ENCODE data around the gene ISG20. TPM values are rescaled to one million over a fixed set of nuclear protein-coding genes. Genes with fewer than 3 reads are reported as not detected.

Gene ISG20
- total RNA-seq, 4 donors from 2014 or later = 4.3 to 26.7 (median 11.8) TPM

DNA sequence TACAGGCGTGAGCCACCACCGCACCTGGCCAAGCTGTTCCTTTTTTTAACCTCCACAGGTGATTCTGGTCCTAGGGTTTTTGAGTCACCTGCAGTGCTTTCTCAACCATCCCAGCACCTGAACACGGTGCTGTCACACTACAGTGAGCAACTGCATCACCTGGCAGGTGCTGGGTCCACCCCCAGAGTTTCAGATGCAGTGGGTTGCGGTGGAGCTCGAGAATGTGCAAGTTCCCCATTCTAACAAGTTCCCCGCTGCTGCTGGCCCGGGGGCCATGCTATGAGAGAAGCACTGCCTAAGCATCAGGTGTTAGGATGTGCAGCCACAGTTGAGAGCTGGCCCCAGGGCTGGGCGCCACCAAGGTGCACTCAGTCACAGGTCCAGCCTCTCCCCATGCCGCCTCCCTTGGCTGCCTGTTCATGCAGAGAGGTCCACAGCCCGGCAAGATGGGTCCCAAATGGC, 18.0 kb downstream of the ISG20 start:
- 68 to 79% methylated on average over 9 to 10 of the region's 10 CpGs for WGBS, 2 donors
- TF ChIP-seq, protein P1, sequence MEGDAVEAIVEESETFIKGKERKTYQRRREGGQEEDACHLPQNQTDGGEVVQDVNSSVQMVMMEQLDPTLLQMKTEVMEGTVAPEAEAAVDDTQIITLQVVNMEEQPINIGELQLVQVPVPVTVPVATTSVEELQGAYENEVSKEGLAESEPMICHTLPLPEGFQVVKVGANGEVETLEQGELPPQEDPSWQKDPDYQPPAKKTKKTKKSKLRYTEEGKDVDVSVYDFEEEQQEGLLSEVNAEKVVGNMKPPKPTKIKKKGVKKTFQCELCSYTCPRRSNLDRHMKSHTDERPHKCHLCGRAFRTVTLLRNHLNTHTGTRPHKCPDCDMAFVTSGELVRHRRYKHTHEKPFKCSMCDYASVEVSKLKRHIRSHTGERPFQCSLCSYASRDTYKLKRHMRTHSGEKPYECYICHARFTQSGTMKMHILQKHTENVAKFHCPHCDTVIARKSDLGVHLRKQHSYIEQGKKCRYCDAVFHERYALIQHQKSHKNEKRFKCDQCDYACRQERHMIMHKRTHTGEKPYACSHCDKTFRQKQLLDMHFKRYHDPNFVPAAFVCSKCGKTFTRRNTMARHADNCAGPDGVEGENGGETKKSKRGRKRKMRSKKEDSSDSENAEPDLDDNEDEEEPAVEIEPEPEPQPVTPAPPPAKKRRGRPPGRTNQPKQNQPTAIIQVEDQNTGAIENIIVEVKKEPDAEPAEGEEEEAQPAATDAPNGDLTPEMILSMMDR (IDR thresholded peaks at IDR 0.05) = no peak
- TF ChIP-seq POLR2A (IDR thresholded peaks at IDR 0.05) = no peak
- intact Hi-C loops (cut with DNase I; ENCODE audit: low total_unique reads) = no loop called here
- DNase-seq (ENCODE audit: low spot score in 2 of 2) = peak in 1 of 2 donors; percentile 83
- no peak overlapping the region for H3K4me3 ChIP-seq (ENCODE audit: low read depth, poor library complexity, severe bottlenecking)

- no peak overlapping the region for H3K4me3 ChIP-seq (ENCODE audit: low read depth, poor library complexity, severe bottlenecking)
- DNase-seq (ENCODE audit: low spot score in 2 of 2) = no peak
- TF ChIP-seq, protein P1 (IDR thresholded peaks at IDR 0.05) = no peak
- TF ChIP-seq POLR2A (IDR thresholded peaks at IDR 0.05) = no peak
- 27 to 52% methylated on average over 11 to 12 of the region's 13 CpGs for WGBS, 2 donors
- intact Hi-C loops (cut with DNase I; ENCODE audit: low total_unique reads) = no loop called here
These were observed 18.7 kb downstream of the ISG20 start for GRCh38 chr15:88657326-88658069.

GRCh38 chr15:88658070-88658965, 19.5 kb downstream of the ISG20 start:
- WGBS, 2 donors = 82 to 87% methylated on average over 13 of the region's 13 CpGs
- intact Hi-C loops (cut with DNase I; ENCODE audit: low total_unique reads) = no loop called here

GRCh38 chr15:88658972-88659931, 20.4 kb downstream of the ISG20 start:
- intact Hi-C loops (cut with DNase I; ENCODE audit: low total_unique reads) = no loop called here
- DNase-seq (ENCODE audit: low spot score in 2 of 2) = peak in 1 of 2 donors; percentile 75
- 69 to 72% methylated on average over 16 to 18 of the region's 18 CpGs for WGBS, 2 donors
- no peak for TF ChIP-seq POLR2A (IDR thresholded peaks at IDR 0.05)
- TF ChIP-seq, protein P1 (IDR thresholded peaks at IDR 0.05) = no peak
- H3K4me3 ChIP-seq (ENCODE audit: low read depth, poor library complexity, severe bottlenecking) = no peak overlapping the region

More at GRCh38 chr15:88658070-88658965, 19.5 kb downstream of the ISG20 start:
- no peak for TF ChIP-seq POLR2A (IDR thresholded peaks at IDR 0.05)
- TF ChIP-seq, protein P1 (IDR thresholded peaks at IDR 0.05) = no peak
- peak in 1 of 2 donors; percentile 42 for DNase-seq (ENCODE audit: low spot score in 2 of 2)
- no peak overlapping the region for H3K4me3 ChIP-seq (ENCODE audit: low read depth, poor library complexity, severe bottlenecking)

- H3K4me3 ChIP-seq (ENCODE audit: low read depth, poor library complexity, severe bottlenecking) = no peak overlapping the region
- intact Hi-C loops (cut with DNase I; ENCODE audit: low total_unique reads) = no loop called here
- no peak for DNase-seq (ENCODE audit: low spot score in 2 of 2)
- TF ChIP-seq, protein P1 (IDR thresholded peaks at IDR 0.05) = no peak
- TF ChIP-seq POLR2A (IDR thresholded peaks at IDR 0.05) = no peak
These were observed 22.4 kb downstream of the ISG20 start for GRCh38 chr15:88661041-88661700.
